ENCODE results near the gene FRMPD1.

FRMPD1 gene

GRCh38 chr9:37788332-37788731 is 137.6 kb downstream of the FRMPD1 start:
- Histone ChIP-seq H3K4me1 (ENCODE audit: low read depth, poor library complexity, severe bottlenecking) (peaks cover 8% of the 10 kb centered on the region), H4K20me1 (ENCODE audit: insufficient read depth) (no peaks in the 10 kb centered on the region), H3K4me2 (no peak overlapping the region), H3K27ac (no peak overlapping the region), H3K4me3 (IDR thresholded peaks at IDR 0.05; ENCODE audit: insufficient read depth, low read depth, low read length) (no peak overlapping the region), H3K36me3 (ENCODE audit: insufficient read depth) (no peaks in the 10 kb centered on the region), H3K79me2 (ENCODE audit: insufficient read depth, low read depth) (peaks cover 14% of the 10 kb centered on the region), H3K27me3 (ENCODE audit: insufficient read depth, low read depth) (no peaks in the 10 kb centered on the region), H3K9ac (no peak overlapping the region), H2AFZ (ENCODE audit: low read depth) (no peak overlapping the region)
- TF ChIP-seq CTCF (conservative IDR thresholded peaks at IDR 0.05; ENCODE audit: low read depth, low read length): no peak

- Histone ChIP-seq H3K27me3 (ENCODE audit: insufficient read depth, low read depth) (no peaks in the 10 kb centered on the region), H3K27ac (no peak overlapping the region)
- TF ChIP-seq CTCF (conservative IDR thresholded peaks at IDR 0.05; ENCODE audit: low read depth, low read length): no peak
Measured at GRCh38 chr9:37790096-37790495, 139.3 kb downstream of the FRMPD1 start.

GRCh38 chr9:37792122-37792521 is 141.4 kb downstream of the FRMPD1 start:
- Histone ChIP-seq H3K27me3 (ENCODE audit: insufficient read depth, low read depth) (no peaks in the 10 kb centered on the region), H3K79me2 (ENCODE audit: insufficient read depth, low read depth) (no peaks in the 10 kb centered on the region), H3K27ac (no peak overlapping the region), H3K4me2 (no peak overlapping the region), H2AFZ (ENCODE audit: low read depth) (no peak overlapping the region), H4K20me1 (ENCODE audit: insufficient read depth) (no peaks in the 10 kb centered on the region), H3K4me3 (IDR thresholded peaks at IDR 0.05; ENCODE audit: insufficient read depth, low read depth, low read length) (no peak overlapping the region), H3K4me1 (ENCODE audit: low read depth, poor library complexity, severe bottlenecking) (no peaks in the 10 kb centered on the region), H3K9ac (no peak overlapping the region), H3K36me3 (ENCODE audit: insufficient read depth) (no peaks in the 10 kb centered on the region)
- no peak for TF ChIP-seq CTCF (conservative IDR thresholded peaks at IDR 0.05; ENCODE audit: low read depth, low read length)

More at GRCh38 chr9:37790096-37790495, 139.3 kb downstream of the FRMPD1 start:
- Histone ChIP-seq H3K9ac (no peak overlapping the region), H3K36me3 (ENCODE audit: insufficient read depth) (no peaks in the 10 kb centered on the region), H4K20me1 (ENCODE audit: insufficient read depth) (no peaks in the 10 kb centered on the region), H2AFZ (ENCODE audit: low read depth) (no peak overlapping the region), H3K79me2 (ENCODE audit: insufficient read depth, low read depth) (no peaks in the 10 kb centered on the region), H3K4me1 (ENCODE audit: low read depth, poor library complexity, severe bottlenecking) (no peaks in the 10 kb centered on the region), H3K4me2 (no peak overlapping the region), H3K4me3 (IDR thresholded peaks at IDR 0.05; ENCODE audit: insufficient read depth, low read depth, low read length) (no peak overlapping the region)

GRCh38 chr9:37796232-37796631 is 145.5 kb downstream of the FRMPD1 start:
- no peak overlapping the region for H3K4me3 ChIP-seq (IDR thresholded peaks at IDR 0.05; ENCODE audit: insufficient read depth, low read depth, low read length)
- H3K79me2 ChIP-seq (ENCODE audit: insufficient read depth, low read depth): peaks cover 6% of the 10 kb centered on the region; the same call in 1 of the 2 replicates

More at GRCh38 chr9:37796232-37796631, 145.5 kb downstream of the FRMPD1 start:
- Histone ChIP-seq H3K4me1 (ENCODE audit: low read depth, poor library complexity, severe bottlenecking) (peaks cover 15% of the 10 kb centered on the region), H4K20me1 (ENCODE audit: insufficient read depth) (no peaks in the 10 kb centered on the region), H3K27ac (no peak overlapping the region), H3K36me3 (ENCODE audit: insufficient read depth) (no peaks in the 10 kb centered on the region), H3K27me3 (ENCODE audit: insufficient read depth, low read depth) (no peaks in the 10 kb centered on the region), H3K9ac (no peak overlapping the region), H2AFZ (ENCODE audit: low read depth) (no peak overlapping the region), H3K4me2 (no peak overlapping the region)
- no peak for TF ChIP-seq CTCF (conservative IDR thresholded peaks at IDR 0.05; ENCODE audit: low read depth, low read length)

All from KMS-11 (cell line).